KG1 (cell line): ENCODE results near the gene MBNL1.

Source experiments
- DNase-seq: peaks from one replicate; lab custom pipeline; 2025; lab: John Stamatoyannopoulos, UW

MBNL1 gene

DNA sequence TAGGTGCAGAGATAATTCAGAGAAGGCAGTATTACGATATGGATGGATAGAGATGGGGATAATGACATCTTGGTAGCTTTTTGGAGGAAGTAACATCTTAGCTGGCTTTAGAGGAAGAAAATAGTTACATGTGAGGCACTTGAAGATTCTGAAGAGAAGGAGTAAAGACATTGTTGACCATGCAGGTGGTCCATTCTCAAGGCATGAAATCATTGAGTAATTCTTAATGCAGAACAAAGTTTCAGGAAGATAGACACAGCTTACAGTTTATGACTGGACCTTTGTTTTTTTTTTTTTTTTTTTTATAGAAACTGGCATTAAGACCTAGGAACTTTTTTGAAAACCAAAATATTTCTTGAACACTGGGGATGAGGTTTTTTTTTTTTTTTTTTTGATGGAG is 28.2 kb downstream of the MBNL1 start:
- no peak for DNase-seq

DNA sequence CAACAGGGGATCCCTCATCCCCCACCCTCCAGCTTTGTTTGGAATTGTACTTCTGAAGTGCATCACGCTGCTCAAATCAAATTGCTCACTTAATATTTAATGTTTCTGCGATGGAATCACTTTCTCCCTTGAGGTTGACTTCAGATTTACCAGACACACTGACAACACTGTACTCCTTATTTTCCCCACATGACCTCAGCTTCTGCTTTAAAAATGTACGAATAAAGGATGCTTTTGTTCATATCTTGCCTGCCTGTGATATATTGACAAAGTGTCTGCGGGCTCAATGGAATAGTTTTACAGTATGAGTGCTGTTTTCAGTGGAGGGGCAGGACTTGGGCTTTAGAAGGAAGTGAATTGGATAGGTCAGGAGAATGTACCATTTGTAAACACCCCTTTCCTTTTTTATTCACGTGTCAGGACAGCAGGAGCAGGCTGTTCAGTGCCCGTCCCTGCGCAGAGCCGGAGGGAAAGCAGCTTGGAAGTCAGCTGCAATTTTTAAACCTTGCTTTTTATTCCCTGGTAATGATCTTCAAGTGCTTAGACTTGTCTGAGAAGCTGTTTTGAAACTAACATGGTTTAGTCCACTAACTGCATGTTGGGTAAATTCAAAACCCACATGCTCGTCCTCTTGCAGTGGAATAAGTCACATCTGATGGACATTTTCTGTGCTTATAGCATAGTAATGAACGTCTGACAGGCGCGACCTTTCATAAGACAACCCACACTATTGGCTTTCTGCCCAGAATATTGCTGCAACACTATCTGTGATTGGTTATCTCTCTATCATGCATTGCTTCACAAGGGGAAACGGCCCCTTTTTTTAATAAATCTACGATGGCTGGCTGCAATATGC is 29.9 kb downstream of the MBNL1 start:
- no peak for DNase-seq

DNA sequence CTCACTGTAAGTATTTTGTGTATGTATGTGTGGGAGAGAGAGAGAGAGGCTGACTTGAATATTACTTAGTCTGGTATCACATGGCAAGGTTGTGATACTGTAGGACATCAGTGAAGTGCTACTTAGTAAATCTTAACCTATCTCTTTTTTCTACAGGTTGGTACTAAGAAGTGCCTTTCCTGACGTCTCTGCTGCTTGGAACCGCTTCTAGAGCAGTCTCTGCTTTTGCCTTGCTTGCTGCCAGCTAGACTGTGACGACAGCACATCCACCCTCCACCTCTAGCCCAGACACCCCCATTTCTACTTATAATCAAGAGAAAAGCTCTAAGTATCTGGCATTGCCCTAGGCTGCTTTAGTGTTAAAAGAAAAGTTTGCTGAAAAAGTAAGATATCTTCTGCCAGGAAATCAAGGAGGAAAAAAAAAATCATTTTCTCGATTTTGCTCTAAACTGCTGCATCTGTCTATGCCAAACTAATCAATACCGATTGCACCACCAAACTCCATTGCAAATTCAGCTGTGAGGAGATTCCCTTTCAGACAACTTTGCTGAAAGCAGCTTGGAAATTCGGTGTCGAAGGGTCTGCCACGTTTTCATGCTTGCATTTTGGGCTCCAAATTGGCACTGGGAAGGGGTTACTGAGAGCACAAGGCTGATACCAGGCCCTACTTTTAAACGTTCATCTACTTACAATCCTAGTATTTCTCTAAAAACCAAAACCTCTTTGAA is 30.7 kb downstream of the MBNL1 start:
- DNase-seq, result no peak

DNA sequence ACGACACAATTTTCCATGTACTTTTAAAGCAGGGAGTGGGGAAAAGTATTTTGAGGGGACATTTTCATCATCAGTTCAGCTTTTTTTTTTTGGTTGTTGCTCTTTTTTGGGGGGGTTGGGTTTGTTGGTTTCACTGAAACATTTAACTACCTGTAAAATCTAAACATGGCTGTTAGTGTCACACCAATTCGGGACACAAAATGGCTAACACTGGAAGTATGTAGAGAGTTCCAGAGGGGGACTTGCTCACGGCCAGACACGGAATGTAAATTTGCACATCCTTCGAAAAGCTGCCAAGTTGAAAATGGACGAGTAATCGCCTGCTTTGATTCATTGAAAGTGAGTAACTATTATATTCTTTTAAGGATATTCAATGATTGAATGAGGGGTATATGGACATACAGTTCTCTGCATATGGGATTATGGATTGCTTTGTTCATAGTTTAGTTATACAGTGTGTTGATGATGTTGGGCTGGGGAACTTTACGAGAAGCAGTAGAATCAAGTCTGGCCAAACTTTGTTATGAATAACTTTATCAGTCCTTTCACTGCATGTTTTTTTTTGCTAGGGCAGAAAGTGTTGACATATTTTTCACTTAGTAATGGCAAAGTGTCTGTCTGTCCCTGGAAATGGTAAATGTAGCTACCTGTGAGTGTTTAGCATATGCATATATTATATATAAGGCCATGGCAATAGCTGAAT is 31.5 kb downstream of the MBNL1 start:
- no peak for DNase-seq

DNA sequence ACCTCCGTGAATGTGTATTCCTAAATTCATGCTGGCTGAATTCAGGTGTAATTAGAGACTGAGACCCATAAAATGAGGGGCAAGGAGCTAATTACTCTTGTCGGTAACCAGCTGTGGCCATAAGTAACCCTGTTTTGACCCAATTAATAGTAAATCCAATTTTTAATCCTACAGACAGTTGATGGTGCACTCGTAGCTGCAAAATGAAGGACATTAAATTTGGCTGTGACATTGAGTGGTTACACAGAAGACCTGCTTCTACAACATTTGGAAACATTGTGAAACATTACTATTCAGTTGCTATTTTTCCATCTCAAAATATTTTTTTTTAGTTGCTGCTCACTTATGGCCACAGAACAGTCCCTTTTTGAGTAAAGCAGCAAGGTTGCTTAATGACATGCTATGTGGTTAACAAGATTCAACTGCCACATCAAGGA is 33.0 kb downstream of the MBNL1 start:
- no peak for DNase-seq

DNA sequence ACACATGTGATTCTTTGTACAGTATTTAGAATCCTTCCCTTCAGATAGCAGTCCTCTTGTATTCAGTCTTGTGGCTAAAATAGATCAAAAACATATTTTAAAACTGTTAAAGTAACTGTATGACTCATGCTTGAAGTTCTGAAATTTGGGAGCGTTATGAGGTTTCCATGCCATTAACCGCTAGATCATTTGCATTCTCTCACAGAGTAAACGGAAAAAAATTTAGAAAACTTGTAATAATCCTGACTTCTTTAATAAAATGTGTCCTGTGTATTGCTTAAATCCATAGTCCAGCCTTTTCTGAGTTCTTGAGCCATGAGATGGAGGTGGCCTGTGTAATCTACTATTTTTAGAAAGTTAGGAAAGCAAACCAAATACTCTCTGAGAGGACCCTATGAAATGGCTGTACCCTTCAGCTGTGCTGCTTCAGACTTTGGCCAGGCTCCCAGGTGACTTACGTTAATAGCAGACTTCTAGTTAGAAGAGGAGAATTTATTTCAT is 33.8 kb downstream of the MBNL1 start:
- DNase-seq, result no peak

DNA sequence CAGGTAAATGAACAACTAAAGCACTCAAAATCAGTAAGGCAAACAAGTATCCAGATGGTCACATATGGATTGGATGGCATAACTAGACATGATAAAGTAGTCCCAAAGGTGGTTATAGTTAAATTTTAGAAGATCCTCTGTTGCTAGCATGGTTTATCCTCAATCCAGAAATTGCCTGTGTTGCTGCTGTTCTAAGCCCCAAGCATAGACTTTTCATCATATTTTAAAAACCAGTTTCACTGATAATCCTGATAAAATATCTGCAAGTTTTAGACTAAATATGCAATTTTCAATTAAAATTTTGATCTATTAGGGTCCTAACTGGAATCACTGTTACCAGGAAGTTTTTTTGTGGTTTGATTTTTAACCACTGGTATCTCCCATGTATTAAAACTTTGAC is 35.4 kb downstream of the MBNL1 start:
- no peak for DNase-seq

DNA sequence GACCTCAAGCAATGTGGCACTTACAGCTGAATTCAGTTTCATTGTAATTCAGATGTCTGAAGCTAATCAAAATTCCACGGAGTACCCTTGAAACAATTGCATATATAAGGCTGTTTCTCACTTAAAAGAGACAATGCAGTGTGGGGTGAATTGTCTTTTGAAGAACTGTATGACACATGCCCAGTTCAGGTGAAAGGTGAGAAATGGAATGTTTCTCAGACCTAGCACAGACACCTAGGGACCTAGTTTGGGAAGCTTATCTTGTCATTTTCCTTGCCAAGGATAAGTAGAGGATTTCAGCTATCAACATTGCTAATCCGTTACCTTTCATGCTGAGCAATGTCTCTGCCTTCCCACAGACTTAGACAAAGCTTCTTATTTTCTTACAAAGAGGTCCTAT is 36.3 kb downstream of the MBNL1 start:
- DNase-seq, result no peak

DNA sequence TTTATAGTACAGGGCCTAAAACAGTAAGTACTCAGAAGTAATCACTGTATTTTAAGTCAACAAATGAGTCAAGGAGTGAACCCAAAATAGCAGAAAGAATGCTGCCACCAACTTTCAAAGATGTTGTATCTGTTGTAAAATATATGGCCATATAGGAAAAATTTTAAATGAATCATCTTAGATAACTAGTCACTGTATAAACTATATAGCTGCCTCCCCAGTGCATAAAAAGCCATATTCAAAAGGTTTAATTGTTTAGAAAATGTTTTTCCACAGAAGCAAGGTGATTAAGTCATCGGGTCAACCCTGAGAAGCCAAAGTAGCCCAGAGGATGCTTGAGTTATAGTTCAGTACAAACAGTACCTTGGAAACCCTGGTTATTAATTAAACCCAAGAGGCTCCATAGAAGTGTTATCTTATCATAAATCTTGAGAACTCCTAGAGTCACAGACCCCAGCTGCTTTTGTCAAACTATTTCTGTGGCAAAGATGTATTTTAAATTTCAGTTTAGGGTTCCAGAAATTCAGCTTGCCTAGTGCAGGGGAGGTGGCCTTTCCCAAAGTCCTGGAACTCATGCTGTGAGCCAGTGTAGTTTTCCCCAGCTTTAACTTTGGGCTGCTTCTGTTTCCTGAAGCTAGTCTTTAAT is 39.2 kb downstream of the MBNL1 start:
- DNase-seq, result no peak

DNA sequence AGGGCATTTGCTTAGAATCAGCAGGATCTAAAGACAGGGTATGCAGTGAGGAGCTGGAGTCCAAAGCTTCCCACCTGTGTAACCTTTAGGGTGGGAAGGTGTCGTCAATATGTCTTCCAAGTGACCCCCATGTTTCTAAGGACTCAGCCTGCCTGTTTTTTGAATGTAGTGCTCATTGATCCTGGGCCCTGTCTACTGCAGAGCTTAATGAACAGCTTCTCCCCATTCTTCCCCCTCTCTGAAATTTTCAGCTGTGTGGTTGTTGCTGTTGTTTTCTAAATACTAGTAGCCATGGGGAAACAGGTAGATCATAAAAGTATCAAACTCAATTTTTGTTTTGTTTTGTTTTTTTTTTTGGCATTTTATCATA is 39.7 kb downstream of the MBNL1 start:
- DNase-seq, result no peak

DNA sequence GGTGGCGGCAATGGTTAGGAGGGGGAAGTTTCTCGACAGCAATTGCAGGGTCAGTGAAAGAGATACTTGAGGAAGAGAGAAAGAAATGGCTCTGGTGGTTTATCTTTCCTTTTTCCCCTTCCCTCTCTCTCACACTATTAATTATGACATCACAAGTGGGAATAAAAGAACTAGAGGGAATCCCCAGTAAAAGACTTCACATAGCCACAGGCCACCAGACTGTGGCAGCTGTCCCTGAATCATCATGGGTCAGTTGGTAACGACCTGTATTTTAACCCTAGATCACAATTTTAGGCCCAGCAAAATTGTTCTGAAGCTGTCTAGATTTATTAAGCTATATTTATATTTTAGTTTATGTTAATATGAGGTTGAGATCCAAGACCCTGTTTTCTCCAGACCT is 40.3 kb downstream of the MBNL1 start:
- no peak for DNase-seq

DNA sequence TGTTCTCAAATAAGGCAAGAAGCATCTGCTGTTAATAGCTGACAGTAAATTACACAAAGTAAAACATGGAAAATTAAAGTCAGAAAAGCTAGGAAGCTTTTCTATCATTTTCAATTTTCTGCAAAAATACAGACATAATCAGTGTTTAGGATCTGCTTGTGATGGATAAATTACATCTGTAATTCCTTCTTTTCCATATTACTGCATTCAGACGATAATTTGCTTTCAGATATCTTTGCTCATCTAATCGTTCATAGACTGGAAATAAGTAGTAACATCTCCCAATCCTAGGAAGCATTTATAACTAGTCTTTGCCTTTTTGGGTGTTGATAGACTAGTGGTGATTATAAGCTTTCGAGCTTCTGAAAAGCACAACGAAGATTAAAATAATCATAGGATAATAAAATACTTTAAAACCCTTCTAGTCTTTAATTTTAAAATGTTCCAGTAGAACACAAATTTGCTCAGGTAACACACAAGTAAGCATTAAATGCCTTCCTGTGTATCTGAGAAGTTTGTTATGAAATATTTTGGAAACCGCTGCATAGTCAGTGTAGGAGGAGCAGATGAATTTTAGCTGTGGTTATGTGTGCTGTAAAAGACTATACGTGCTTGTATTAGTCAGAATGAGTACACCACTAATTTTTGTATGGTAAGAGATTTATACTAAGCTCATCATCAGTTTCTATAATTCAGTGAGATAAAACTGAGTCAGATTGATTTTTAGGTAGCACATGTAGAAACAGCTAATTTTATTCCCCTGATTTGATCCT is 41.0 kb downstream of the MBNL1 start:
- DNase-seq, result no peak

DNA sequence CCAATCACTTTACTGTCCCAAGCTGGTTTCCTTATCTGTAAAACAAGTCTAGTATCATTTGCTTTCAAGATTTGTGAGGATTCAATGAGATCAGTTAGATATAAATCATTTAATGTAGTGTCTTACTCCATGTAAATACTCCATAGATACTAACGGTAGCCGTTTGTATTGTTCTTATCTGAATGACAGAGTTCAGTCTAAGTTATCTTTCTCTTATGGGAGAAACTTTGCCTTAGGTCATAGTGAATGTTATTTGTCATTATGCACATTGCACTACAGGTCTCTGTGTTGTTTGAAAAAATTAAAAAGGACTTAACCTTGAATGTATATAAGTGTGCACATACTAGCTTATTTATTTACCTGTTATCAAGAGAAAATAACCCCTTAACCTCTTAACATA is 44.7 kb downstream of the MBNL1 start:
- DNase-seq, result no peak

DNA sequence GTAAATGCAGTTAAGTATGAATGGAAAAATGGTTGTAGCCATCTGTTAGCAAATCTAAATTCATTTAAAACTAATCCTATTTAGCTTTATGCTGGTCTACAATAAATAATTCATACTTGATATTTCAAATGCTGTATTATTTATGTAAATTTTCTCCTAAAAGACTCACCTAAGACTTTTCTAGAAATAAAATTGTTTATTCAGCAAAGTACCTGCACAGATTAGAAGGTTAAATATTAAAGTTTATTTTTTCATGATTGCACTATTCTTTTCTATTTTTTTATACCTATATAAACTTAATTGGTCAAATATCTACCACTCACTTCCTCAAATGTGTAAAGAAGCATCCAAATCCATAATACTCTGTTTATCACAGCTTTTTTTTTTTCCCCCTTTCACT is 45.2 kb downstream of the MBNL1 start:
- DNase-seq, result no peak

DNA sequence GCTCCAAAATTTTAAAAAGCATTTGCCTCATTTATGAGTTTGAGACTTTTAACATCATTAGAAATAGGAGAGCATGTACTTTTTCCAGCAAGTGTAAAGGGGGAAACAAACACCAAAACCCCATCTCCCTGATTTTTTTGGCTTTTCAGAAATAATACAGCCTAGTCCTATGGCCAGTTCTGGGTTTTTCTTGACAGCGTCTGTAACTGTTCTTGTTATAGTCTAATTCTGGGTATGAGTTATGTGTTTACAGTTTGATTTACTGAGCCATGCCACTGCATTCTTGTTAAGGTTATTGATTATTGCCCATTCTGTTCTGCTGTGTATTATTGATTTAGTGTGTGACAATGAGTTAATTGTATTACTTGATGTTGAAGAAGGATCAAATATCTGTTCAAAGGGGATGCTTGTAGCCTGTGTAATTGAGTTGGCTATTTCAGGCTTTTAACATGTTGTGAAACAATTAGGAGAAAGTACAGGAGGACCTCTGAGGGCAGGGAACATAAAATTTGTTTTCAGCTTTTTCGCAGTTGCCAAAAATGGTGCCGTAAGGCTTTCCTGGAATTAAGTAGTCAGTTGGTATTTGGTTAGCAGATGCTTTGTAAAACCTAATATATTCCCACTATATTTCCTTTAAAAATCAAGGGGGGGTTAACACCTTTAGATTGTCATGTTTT is 46.1 kb downstream of the MBNL1 start:
- no peak for DNase-seq

DNA sequence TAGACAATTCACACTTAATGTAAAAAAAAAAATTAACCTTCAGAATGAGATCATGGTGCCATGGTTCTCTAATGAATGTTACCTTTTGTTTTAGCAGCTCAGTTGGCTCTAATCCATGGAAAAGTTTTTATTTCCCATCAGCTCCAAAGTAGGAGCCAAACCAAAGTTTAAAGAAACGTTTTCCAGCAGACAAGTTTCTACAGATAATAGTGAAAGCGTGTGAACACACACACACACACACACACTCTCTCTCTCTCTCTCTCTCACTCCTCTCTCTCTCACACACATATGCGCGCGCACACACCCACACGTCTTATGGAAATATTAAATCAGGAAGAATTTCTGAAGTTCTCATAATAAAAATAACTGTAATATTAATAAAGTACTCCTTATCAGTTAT is 46.9 kb downstream of the MBNL1 start:
- no peak for DNase-seq

DNA sequence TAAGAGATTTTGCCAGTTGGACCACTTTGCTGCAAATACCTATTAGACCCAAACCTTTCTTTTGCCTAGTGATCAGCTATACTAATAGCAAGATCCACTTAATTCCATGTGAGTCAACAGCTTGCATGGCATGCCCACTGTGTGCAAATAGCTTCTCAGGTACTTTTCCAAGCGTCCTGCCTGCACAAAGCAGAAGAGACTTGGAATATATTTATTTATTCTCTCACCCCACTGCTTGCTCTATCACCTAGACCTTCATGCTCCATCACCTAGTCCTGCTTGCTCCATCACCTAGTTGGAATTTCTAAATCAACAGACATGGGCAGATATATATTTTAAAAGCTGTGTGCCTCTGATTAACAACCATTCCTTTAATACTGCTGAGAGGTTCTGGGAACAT is 47.6 kb downstream of the MBNL1 start:
- no peak for DNase-seq

DNA sequence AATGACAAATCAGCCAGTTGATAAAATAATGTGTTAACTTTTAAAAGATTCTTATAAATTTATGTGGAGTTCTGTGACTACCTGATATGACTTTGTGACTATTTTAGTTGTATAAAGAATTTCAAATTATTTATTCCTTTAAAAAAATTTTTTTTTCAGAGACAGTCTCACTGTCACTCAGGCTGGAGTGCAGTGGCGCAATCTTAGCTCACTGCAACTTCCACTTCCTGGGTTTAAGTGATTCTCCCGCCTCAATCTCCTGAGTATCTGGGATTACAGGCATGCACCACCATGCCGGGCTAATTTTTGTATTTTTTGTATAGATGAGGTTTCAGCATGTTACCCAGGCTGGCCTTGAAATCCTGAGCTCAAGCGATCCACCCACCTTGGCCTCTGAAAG is 48.5 kb downstream of the MBNL1 start:
- DNase-seq, result no peak

DNA sequence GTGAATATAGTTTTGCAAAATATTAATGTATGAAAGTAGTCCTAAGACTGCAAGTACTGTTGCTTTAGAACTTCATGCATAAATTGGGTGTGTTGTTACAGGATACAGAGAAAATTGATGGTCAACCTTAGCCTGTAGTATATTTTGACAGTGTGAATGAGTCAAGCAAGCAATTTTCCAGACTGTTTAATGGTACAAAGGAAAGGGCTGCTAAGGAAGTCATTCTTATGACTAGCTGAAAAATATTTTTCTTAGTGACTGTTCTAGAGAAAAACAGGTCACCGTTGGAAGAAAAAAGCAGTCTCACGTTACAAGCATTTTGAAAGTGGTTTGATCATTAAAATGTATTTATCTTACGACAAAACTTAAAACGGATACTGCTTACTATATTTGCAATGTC is 49.2 kb downstream of the MBNL1 start:
- DNase-seq, result no peak

DNA sequence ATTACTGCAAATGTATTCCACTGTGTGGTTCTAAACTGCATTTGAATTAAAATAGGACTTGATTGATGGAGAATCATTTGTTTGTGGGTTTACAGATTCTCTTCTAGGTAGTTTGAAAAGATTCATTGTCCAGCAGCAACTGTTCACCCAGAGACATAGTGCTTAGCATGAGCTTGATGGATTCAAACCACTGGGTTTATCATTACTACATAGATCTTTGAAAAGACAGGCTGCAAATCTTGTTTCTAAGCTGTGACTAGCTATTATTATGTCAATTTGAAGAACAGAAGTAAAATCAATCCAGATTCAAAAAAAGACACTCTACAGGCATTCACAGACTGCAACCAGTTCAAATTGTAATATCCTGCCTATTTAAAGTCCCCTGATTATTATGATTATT is 49.8 kb downstream of the MBNL1 start:
- no peak for DNase-seq

DNA sequence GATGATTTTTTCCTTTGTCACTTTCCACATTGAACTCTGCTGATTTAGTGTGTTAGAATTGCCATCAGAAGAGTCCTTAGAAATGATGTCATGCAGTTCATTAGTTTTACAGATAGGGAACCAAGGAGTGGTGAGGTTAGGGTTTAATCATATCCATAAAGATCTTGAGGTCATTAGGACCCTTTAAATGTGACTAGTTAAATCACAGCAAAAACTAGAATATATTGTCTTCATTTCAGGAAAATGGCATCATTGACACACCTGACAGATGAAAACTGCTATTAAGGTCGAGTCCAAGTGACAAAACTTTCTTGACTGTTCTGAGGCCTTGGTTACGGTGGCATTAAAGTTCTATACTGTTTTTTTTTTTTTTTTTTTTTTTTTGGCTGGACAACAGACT is 50.5 kb downstream of the MBNL1 start:
- no peak for DNase-seq
